ENCODE measurements around the gene TCL1A. TPM values are rescaled to one million over a fixed set of nuclear protein-coding genes. Genes with fewer than 3 reads are reported as not detected.
"Not testable (repeated sequence)": the region's sequence is repeated elsewhere in the genome, so short reads cannot be mapped to it uniquely, and the experiment has no call there.

Gene TCL1A
- 1 to 10 TPM; 2.8 to 3.0 TPM for total RNA-seq

- Mint-ChIP-seq H3K9me3 (no peaks in the 10 kb centered on the region), H3K36me3 (peaks cover 2% of the 10 kb centered on the region), H3K4me3 (peak within 1 kb of the TSS; percentile 52), H3K4me1 (no peaks in the 10 kb centered on the region), H3K27me3 (peaks cover 37% of the 10 kb centered on the region), H3K27ac (peak within 1 kb of the TSS; percentile 3)
- peak; percentile 14 for DNase-seq
These were observed at the start of gene TCL1A for GRCh38 chr14:95713596-95714371. Gene TCL1A, minus strand, starts transcription at chr14:95714125. Its CDS starts 59 bp downstream, at chr14:95714066.

DNA sequence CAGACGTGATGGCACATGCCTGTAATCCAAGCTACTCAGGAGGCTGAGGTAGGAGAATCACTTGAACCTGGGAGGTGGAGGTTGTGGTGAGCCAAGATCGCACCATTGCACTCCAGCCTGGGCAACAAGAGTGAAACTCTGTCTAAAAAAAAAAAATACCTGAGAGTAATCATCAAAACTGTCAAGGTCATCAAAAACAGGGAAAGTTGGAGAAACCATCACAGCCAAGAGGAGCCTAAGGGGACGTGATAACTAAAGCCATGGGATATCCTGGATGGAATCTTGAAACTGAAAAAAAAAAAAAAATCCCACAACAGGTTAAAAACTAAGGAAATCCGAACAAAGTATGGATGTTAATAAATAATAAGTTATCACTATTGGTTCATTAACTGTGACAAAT is 49.1 kb upstream of the TCL1A start:
- H3K36me3 Mint-ChIP-seq, H3K4me3 Mint-ChIP-seq, H3K4me1 Mint-ChIP-seq, DNase-seq, H3K27ac Mint-ChIP-seq, H3K9me3 Mint-ChIP-seq: not testable (repeated sequence)
- H3K27me3 Mint-ChIP-seq: peaks cover 31% of the 10 kb centered on the region

DNA sequence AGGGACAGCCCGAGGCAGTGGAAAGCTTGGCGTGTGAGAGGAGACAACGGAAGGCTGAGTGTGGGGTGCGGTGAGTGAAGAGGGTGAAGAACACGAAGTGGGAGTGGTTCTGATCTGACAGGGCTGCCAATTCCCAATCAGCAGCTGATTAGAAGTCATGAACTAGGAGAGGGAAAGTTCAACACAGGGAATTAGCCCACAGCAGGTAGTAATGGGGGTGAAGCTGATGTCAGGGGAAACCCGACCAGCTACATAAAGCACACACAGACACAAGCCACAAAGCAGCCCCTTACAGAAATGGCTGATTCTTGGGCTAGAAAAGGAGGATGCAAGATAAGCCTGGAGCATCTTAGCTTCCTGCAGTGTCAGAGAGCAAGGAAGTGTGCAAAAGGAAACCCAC is 47.5 kb upstream of the TCL1A start:
- H3K9me3 Mint-ChIP-seq: no peaks in the 10 kb centered on the region
- no peak for DNase-seq
- no peaks in the 10 kb centered on the region for H3K4me1 Mint-ChIP-seq
- H3K27me3 Mint-ChIP-seq: peaks cover 31% of the 10 kb centered on the region
- H3K36me3 Mint-ChIP-seq: no peaks in the 10 kb centered on the region
- no peak overlapping the region for H3K27ac Mint-ChIP-seq
- no peak overlapping the region for H3K4me3 Mint-ChIP-seq

- Mint-ChIP-seq H3K4me3 (no peak overlapping the region), H3K4me1 (no peaks in the 10 kb centered on the region), H3K36me3 (no peaks in the 10 kb centered on the region), H3K27me3 (peaks cover 31% of the 10 kb centered on the region), H3K9me3 (no peaks in the 10 kb centered on the region), H3K27ac (no peak overlapping the region)
- no peak for DNase-seq
These were observed 46.7 kb upstream of the TCL1A start for GRCh38 chr14:95760596-95760995.

DNA sequence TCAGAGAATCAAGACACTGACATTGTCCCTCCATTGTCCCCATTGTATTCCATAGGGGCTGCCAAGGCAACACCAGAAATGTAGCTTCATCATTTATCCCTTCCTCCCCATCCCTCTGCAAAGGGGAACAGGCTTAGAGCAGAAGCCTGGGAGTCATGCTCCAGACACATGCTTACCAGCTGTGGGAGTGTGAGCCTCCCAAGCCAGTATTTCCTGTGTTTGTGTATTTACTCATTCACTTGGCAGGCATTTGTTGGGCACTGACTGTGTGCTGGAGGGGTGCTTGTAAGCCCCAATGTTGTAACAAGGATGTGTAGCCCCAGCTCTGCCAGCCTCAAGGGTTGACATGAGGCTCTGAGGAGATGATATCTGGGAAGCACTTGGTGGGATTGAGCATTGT is 46.0 kb upstream of the TCL1A start:
- Mint-ChIP-seq H3K27me3 (peaks cover 31% of the 10 kb centered on the region), H3K9me3 (no peaks in the 10 kb centered on the region), H3K4me1 (no peaks in the 10 kb centered on the region), H3K27ac (no peak overlapping the region), H3K4me3 (no peak overlapping the region), H3K36me3 (no peaks in the 10 kb centered on the region)
- no peak for DNase-seq

DNA sequence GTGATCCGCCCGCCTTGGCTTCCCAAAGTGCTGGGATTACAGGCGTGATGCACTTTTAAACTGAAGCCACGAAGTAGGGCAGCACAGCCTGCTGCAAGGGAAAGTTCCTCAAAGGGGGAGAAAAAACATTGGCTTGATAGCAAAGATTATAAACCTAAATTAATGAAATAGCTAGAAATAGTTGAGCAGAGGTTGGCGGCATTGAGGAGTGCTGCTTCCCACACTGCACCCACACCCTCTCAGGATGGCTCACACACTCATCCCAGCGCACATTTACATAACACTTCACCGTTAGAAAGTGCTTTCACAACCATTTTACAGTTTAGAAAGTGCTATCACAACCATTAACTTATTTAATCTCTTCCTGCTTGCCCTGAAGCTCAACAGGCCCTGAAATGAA is 44.4 kb upstream of the TCL1A start:
- Mint-ChIP-seq H3K27me3 (peaks cover 40% of the 10 kb centered on the region), H3K4me3 (no peak overlapping the region)

DNA sequence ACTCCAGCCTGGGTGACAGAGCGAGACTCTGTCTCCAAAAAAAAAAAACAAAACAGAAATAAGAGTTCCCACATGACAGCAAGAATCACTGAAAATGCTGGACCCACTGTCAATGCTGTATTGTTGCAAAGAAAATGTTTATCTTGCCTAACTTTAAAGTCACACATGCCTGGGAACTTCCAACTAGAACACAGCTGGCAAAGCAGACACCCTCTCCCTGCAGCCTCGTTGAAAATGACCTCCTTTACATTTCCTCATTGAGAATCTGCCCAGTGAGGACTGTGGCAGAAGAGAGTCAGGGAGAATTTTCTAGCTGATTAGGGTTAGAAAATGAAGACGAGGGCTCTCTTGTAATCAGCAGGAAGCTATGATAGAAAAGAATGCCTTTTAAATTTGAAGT is 42.8 kb upstream of the TCL1A start:
- Mint-ChIP-seq H3K36me3 (no peaks in the 10 kb centered on the region), H3K27ac (no peak overlapping the region), H3K27me3 (peaks cover 32% of the 10 kb centered on the region), H3K9me3 (no peaks in the 10 kb centered on the region), H3K4me3 (no peak overlapping the region), H3K4me1 (no peaks in the 10 kb centered on the region)
- DNase-seq: no peak

More for the DNA sequence above, 44.4 kb upstream of the TCL1A start:
- Mint-ChIP-seq H3K4me1 (no peaks in the 10 kb centered on the region), H3K9me3 (no peaks in the 10 kb centered on the region), H3K27ac (no peak overlapping the region), H3K36me3 (no peaks in the 10 kb centered on the region)
- DNase-seq: no peak

- Mint-ChIP-seq H3K36me3 (no peaks in the 10 kb centered on the region), H3K9me3 (no peaks in the 10 kb centered on the region), H3K4me1 (no peaks in the 10 kb centered on the region), H3K27me3 (peaks cover 28% of the 10 kb centered on the region), H3K27ac (no peak overlapping the region), H3K4me3 (no peak overlapping the region)
- no peak for DNase-seq
These were observed 42.2 kb upstream of the TCL1A start for GRCh38 chr14:95756127-95756526.

DNA sequence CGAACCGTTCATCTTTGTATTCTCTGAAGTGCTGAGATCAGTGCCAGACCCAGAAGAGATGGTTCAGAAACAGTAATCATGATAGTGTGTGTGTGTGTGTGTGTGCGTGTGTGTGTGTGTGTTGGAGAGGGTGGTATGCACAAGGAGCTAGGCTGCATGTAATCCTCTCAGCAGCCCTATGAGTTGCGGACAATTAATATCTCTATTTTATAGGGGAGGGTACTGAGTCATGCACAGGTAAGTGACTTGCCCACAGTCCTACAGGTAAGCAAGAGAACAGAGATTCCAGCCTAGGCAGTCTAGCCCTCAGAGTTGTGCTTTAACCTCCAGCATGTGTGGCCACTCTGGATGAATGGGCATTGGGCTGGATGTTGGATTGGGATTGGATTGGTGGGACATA is 27.9 kb upstream of the TCL1A start:
- Mint-ChIP-seq H3K27me3 (no peaks in the 10 kb centered on the region), H3K36me3 (peaks cover 6% of the 10 kb centered on the region), H3K4me3 (no peak overlapping the region), H3K9me3 (peaks cover 12% of the 10 kb centered on the region), H3K27ac (no peak overlapping the region), H3K4me1 (peaks cover 7% of the 10 kb centered on the region)
- no peak for DNase-seq

GRCh38 chr14:95741038-95741490 is 27.1 kb upstream of the TCL1A start:
- Mint-ChIP-seq H3K4me1 (peaks cover 7% of the 10 kb centered on the region), H3K27me3 (no peaks in the 10 kb centered on the region), H3K9me3 (peaks cover 12% of the 10 kb centered on the region), H3K36me3 (peaks cover 6% of the 10 kb centered on the region), H3K4me3 (no peak overlapping the region), H3K27ac (no peak overlapping the region)
- DNase-seq: no peak

DNA sequence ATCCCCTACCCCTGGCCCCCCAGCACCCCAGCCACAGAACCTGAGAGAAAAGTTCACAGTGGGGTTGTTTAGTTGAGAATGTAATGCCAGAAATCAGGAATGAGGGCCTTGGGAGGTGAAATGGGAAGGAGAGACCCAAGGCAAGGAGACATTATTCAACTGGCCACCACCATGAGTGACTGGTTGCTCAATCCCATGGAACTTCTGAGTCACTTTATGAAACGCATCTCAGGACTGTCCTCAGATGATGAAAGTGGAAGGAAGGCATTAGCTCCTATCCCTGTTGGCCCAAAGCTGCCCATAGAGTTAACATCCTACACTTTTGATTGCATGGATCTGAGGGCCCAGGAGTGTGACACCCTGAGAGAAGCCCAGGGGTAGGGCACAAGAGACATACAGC is 25.4 kb upstream of the TCL1A start:
- DNase-seq: no peak
- H3K4me1 Mint-ChIP-seq: peaks cover 7% of the 10 kb centered on the region
- peaks cover under 1% of the 10 kb centered on the region for H3K27me3 Mint-ChIP-seq
- H3K4me3 Mint-ChIP-seq: no peak overlapping the region
- H3K27ac Mint-ChIP-seq: peak overlapping the region; percentile 79
- H3K36me3 Mint-ChIP-seq: peaks cover 6% of the 10 kb centered on the region
- peaks cover 12% of the 10 kb centered on the region for H3K9me3 Mint-ChIP-seq

GRCh38 chr14:95733212-95733611 is 19.3 kb upstream of the TCL1A start:
- H3K27ac Mint-ChIP-seq: no peak overlapping the region
- H3K36me3 Mint-ChIP-seq: no peaks in the 10 kb centered on the region
- peaks cover 11% of the 10 kb centered on the region for H3K4me1 Mint-ChIP-seq
- no peak for DNase-seq
- peaks cover 11% of the 10 kb centered on the region for H3K27me3 Mint-ChIP-seq
- no peak overlapping the region for H3K4me3 Mint-ChIP-seq
- H3K9me3 Mint-ChIP-seq: peaks cover 2% of the 10 kb centered on the region

- DNase-seq: no peak
- Mint-ChIP-seq H3K4me1 (peaks cover 11% of the 10 kb centered on the region), H3K27ac (no peak overlapping the region), H3K4me3 (no peak overlapping the region), H3K27me3 (peaks cover 32% of the 10 kb centered on the region), H3K36me3 (no peaks in the 10 kb centered on the region), H3K9me3 (no peaks in the 10 kb centered on the region)
These were observed 16.2 kb upstream of the TCL1A start for GRCh38 chr14:95730126-95730525.

- H3K9me3 Mint-ChIP-seq, H3K27ac Mint-ChIP-seq, H3K4me3 Mint-ChIP-seq, DNase-seq, H3K36me3 Mint-ChIP-seq: not testable (repeated sequence)
- Mint-ChIP-seq H3K27me3 (peaks cover 35% of the 10 kb centered on the region), H3K4me1 (peaks cover 11% of the 10 kb centered on the region)
These were observed 15.6 kb upstream of the TCL1A start for GRCh38 chr14:95729402-95730028.

DNA sequence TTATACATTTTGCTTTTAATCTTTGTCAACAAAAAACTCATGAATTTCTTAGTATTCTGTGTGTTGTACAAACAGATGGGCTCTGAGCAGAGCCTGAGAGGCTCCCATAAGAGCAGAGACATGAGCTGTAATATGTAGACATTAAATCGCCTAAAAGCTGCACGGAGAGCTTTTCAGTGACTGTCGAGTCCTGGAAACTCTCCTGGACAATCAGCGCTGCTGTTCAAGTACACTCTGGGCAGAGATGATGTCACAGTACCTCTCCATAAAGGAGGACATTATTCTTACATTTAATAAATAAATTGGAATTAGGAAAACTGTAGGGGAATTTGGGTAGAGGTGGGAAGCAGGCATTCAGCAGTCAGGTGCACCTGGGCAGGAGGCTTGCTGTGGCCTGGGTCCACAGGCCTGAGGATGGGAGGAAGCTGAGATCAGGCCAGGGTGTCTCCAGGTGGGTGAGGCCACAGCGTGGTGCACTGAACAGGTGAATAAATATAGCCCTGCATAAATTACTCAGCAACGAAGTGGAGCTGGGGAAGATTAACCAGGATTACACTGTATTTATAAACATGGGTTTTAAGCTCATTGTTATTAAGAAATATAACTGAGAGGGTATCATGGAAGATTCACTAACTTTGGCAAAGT is 13.3 kb upstream of the TCL1A start:
- Mint-ChIP-seq H3K27me3 (peaks cover 44% of the 10 kb centered on the region), H3K36me3 (peaks cover 2% of the 10 kb centered on the region), H3K9me3 (peaks cover 12% of the 10 kb centered on the region), H3K4me3 (no peak overlapping the region), H3K4me1 (peaks cover 11% of the 10 kb centered on the region), H3K27ac (no peak overlapping the region)
- DNase-seq: no peak
